Activated naive CD4-positive, alpha-beta T cell (primary cell): ENCODE measurements around the gene PPDPF.
A peak's percentile ranks its signal among the peaks of the same experiment; 100 is the strongest.

Source experiments
- DNase-seq, 4 experiments: peaks; one replicate each; lab custom pipeline; 2025; lab: John Stamatoyannopoulos, UW

The PPDPF gene

DNA sequence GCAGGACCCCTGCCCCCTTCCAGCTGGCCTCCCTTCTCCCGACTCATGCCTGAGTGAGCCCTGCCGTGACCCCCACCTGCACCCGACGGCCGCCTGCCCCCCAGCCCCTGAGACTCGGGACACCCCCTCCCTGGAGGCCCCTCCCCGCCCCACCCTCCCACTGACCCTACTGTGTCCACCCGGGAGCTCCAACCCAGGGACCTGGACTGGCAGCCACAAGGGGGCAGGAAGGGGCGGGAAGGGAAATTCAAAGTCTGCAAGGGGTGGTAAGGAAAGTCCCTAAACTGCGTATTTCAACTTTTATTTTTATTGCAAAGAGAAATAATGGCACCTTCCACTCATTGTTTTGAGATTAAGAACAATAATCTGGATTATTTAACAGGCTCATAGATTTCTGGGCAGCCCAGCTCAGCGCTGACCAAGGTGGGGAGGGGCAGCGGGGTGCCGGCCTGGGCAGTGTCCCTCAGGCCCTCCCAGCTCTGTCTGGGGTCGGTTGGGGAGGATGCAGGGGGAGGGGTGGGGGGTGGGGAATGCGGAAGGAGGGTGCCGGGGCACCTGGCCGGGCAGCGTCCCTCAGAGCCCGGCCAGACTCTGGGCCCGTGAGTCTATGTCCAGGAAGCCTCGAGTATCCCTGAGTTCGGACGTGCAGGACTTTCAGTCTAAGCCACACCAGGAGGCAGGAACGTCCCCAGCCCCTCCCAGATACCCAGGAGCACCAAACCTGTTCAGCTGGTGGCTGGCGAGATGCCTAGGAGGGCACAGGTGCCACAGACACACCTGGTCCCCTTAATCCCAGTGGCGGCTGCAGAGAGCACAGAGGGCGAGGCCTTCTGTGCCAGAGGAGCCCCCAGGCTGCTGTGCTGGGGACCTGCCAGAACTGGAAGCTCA is 17.9 kb downstream of the PPDPF start:
- peak in 1 of 4 experiments; percentile 42 for DNase-seq

GRCh38 chr20:63539092-63539430 is 18.5 kb downstream of the PPDPF start:
- DNase-seq: no peak

GRCh38 chr20:63539441-63540370 is 19.1 kb downstream of the PPDPF start:
- no peak for DNase-seq

DNA sequence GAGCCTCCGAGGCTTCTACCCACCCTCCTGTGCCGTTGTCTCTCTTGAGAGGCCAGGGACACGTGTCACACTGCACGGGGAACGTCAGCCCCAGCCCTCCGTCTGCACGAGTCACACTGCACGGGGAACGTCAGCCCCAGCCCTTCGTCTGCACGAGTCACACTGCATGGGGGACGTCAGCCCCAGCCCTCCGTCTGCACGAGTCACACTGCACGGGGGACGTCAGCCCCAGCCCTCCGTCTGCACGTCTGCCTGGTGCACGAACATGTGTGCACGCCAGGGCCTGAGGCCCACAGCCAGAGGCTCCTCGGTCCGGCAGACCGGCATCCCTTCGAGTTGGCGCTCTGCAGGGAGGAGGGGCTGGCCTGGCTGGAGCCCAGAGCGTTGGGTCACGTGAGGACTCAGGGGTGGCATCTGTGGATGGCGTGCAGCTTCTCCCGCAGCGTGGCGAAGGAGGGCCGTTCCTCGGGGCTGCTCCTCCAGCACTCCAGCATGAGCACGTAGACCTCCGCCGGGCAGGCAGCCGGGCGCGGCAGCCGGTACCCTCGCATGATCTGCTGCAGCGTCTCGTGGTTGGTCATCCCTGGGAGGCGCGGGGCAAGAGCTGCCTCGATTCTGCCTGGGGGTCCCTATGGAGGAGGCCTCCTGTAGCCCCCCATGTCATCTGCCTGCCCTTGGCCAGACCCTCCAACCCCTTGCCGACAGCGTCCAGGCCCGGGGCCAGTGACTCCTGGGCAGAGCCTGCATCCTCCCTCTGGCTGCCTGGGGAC is 20.0 kb downstream of the PPDPF start:
- no peak for DNase-seq

- DNase-seq: no peak
Observed at GRCh38 chr20:63541371-63541770, 20.8 kb downstream of the PPDPF start.

DNA sequence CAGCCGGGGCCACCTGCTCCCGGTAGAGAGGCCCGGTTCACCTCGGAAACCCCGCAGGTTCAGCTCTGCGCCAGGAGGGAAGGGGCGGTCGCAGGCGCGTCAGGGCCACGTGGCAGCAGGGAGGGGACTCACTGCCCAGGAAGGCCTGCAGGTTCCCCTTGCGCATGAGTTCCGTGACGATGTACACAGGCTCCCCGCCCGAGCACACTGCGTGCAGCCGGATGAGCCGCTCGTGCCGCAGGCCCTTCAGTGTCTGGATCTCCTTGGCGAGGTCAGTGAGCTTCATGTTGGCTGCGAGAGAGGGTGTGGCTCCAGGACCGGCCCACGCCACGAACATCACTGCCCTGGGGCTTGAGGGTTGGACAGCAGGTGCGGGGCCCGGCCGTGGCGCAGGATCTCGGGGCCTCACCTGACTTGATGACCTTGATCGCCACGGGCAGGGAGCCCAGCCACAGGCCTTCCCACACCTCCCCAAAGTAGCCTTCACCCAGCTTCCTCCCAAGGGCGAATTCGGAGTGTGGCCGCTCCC is 21.5 kb downstream of the PPDPF start:
- DNase-seq: no peak

GRCh38 chr20:63542696-63543095 is 22.1 kb downstream of the PPDPF start:
- DNase-seq: no peak

DNA sequence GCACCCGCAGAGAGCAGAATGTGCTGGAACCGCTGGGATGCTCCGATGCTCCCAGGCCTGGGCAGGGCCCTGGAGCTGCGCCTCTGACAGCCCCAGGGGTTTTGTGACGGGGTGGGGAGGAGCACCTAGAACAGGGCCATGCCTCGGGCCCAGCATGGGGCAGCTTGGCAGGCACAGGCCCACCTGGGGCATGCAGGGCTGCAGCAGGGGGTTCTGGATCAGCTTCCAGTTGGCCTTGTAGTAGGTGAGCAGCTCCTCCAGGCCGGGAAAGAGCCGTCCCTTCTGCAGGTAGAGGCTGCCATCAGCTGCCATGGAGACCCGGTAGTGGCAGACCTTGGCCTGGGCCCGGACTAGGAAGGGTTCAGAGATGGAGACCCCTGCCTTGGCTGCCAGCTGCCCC is 22.6 kb downstream of the PPDPF start:
- DNase-seq: no peak

- no peak for DNase-seq
Observed at GRCh38 chr20:63543733-63544132, 23.2 kb downstream of the PPDPF start.

DNA sequence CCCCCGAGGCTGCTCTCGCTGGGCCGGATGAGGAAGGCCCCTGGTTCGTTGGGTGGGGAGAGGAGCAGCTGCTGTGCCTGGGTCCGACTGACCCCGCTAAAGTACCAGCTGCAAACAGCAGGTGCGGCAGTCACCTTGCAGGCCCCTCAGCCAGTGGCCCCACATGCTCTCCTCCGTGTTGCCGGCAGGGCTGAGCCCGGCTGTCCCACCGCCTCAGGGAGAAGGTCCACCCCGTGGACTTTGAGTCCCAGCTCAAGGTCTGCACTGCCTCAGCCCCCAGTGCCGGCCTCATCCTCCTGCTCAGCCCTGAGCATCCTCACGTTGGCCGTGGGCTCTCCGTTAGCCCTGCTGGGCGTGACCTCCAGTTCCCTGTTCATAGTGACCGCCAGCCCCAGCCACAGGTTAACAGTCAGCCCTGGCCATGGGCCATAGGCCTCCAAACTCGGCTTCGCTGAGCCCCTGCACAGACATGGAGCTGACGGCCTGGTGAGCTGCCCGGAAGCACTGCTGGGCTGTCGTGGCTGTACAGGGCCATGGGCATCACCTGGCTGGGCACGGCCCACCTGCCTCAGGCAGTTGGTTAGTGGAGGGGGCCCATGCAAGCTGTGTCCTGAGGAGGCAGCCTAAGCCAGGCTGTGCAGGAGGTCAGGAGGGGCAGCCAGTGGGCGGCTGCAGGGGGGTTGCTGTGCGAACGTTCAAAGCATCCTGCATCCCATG is 23.8 kb downstream of the PPDPF start:
- DNase-seq: no peak

GRCh38 chr20:63544958-63545516 is 24.5 kb downstream of the PPDPF start:
- no peak for DNase-seq

- no peak for DNase-seq
Observed at GRCh38 chr20:63545814-63546213, 25.2 kb downstream of the PPDPF start.

GRCh38 chr20:63546256-63546955 is 25.8 kb downstream of the PPDPF start:
- no peak for DNase-seq

DNA sequence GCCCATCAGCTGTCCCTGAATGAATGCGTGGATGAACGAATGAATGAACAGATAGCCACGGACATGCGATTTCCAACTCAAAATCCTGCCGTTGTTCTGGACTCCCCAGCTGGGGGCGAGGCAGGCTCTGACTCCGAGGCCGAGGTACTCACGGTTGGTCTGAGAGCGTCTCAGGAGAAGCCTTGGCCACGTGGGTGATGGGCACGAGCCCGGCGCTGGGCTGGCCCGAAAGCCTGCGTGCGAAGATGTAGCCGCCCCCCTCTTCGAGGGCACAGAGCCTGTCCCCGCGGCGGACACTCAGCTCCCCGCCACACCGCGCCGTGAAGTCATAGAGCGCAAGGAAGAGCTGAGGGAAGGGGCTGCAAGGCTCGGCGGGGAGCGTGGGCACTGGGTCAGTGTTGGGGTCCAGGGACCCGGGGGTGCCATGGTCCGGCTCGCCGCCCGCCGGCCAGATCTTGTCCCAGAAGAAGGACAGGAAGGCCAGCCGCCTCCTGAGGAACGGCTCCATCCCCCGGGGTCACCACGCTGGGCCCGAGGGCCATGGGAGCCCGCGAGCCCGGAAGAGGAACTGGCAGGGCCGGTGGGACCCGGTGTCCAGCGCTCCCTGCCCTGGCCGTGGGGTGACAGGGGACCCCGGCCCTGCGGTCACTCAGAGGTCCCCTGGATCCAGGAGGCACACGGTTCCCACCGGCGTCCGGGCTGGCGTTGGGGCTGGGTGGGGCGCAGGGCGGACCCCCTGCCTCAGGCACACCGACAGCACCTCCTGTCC is 26.6 kb downstream of the PPDPF start:
- DNase-seq: no peak

- no peak for DNase-seq
Observed at GRCh38 chr20:63547725-63548480, 27.3 kb downstream of the PPDPF start, which contains the start of gene SRMS. TSS of gene SRMS (minus strand) at chr20:63547749. CDS start at chr20:63547463, 286 bp downstream.

DNA sequence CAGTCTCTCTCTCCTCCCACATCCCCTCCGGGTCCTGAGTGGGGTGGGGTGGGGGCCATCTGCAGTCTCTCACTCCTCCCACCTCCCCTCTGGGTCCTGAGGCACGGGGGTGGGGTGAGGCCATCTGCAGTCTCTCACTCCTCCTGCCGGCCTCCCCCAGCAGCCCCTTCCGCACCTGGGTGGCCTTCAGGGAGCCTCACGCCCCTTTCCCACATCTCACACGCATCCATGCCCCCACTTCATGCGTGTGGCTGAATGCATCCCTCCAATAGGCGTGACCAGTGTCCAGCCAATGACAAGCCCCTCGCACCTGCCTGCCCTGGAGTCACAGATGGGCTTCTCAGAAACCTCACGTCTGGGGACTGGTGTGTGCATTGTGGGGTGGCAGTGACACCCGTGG is 28.0 kb downstream of the PPDPF start:
- no peak for DNase-seq

- DNase-seq: no peak
Observed at GRCh38 chr20:63549019-63549418, 28.5 kb downstream of the PPDPF start.

GRCh38 chr20:63549679-63550282 is 29.2 kb downstream of the PPDPF start:
- DNase-seq: no peak
